ENCODE measurements around the gene SLC43A3.

The SLC43A3 gene

DNA sequence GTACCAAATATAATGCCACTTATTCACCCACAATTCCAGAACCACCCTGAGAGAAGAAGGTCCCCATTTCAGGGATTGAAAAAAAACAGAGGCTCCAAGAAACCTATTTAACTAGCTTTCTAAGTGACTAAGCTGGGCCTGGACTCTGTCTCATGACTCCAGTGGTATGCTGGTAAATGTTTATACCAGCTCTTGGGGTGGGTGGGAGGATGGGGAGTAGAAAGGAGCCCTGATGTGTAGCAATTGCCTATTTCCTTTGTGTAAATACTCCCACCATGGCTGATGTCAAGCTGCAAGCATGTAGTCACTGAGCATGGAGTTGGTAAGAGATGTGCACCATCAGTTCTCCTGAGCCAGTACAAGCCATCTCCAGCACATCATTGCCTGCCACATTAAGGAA lies 48.7 kb downstream of the SLC43A3 start:
- Histone ChIP-seq H3K4me3 (ENCODE audit: low read depth, low read length) (no peak overlapping the region), H3K9me3 (ENCODE audit: severe bottlenecking) (no peaks in the 10 kb centered on the region), H3K27ac (no peak overlapping the region), H3K36me3 (no peaks in the 10 kb centered on the region), H3K27me3 (ENCODE audit: insufficient read depth, low read depth, severe bottlenecking) (peaks cover 74% of the 10 kb centered on the region)
- TF ChIP-seq, protein P1, sequence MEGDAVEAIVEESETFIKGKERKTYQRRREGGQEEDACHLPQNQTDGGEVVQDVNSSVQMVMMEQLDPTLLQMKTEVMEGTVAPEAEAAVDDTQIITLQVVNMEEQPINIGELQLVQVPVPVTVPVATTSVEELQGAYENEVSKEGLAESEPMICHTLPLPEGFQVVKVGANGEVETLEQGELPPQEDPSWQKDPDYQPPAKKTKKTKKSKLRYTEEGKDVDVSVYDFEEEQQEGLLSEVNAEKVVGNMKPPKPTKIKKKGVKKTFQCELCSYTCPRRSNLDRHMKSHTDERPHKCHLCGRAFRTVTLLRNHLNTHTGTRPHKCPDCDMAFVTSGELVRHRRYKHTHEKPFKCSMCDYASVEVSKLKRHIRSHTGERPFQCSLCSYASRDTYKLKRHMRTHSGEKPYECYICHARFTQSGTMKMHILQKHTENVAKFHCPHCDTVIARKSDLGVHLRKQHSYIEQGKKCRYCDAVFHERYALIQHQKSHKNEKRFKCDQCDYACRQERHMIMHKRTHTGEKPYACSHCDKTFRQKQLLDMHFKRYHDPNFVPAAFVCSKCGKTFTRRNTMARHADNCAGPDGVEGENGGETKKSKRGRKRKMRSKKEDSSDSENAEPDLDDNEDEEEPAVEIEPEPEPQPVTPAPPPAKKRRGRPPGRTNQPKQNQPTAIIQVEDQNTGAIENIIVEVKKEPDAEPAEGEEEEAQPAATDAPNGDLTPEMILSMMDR (IDR thresholded peaks at IDR 0.05; ENCODE audit: low read depth, low read length): no peak
- no peak for DNase-seq

DNA sequence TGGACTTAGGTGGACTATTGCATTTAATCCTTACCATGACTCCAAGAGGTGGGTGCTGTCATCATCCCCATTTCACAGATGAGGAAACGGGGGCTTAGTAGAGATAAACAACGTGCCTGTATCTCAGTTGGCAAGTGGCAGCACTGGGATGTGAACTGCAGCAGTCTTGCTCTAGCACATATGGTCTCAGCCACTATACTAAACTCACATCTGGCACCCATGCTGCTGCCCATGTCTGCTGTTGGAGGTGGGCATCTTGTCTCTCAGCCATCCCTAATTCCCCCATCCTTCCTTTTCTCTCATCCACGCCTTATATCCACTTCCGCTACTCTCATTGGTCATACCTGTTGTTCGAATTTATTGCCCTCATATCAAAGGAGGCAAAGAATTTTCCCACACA lies 49.8 kb downstream of the SLC43A3 start:
- Histone ChIP-seq H3K9me3 (ENCODE audit: severe bottlenecking) (no peaks in the 10 kb centered on the region), H3K36me3 (no peaks in the 10 kb centered on the region), H3K4me3 (ENCODE audit: low read depth, low read length) (no peak overlapping the region), H3K27ac (no peak overlapping the region), H3K27me3 (ENCODE audit: insufficient read depth, low read depth, severe bottlenecking) (peaks cover 75% of the 10 kb centered on the region)
- DNase-seq: no peak
- TF ChIP-seq, protein P1 (IDR thresholded peaks at IDR 0.05; ENCODE audit: low read depth, low read length): no peak

DNA sequence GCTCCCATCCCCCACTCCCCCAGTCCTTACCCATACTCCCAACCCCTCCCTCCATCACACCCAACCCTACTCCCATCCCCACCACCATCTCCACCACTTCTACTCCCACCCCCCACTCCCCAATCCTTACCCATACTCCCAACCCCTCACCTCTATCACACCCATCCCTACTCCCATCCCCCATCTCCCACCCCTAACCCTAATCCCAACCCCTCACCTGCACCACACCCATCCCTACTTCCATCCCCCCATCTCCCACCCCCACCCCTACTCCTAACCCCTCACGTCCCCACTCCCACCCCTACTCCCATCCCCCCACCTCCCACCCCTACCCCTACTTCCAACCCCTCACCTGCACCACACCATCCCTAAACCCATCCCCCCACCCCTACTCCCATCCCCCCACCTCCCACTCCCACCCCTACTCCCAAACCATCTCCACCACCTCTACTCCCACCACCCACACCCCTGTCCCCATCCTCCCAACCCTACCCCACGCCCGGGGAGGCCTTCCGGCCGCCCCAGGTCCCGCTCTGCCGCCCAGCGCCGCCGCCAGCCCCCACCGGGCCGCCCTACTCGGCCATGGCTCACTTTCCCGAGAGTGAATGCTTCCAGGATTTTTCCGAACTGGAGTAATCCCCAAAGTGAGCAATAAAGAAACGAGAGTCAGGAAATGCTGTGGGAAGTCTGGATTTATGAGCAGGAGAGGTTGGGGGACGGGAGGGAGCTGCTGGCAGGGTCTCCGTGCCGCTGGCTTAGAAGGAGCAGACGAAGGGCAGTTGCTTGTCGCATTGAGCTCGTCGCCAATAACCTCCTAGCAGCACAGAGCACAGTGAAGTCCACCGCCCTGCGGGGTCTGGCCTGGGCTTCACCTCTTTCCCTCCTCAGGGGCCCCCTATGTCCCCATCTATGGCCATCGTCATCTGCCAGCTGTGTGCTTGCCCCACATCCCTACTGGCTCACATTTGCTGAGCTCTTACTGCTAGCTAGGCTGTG lies 50.5 kb downstream of the SLC43A3 start:
- no peaks in the 10 kb centered on the region for H3K9me3 ChIP-seq (ENCODE audit: severe bottlenecking)
- no peak overlapping the region for H3K4me3 ChIP-seq (ENCODE audit: low read depth, low read length)
- H3K36me3 ChIP-seq: no peaks in the 10 kb centered on the region
- TF ChIP-seq, protein P1 (IDR thresholded peaks at IDR 0.05; ENCODE audit: low read depth, low read length): no peak
- DNase-seq: no peak
- H3K27ac ChIP-seq: no peak overlapping the region
- peaks cover 78% of the 10 kb centered on the region for H3K27me3 ChIP-seq (ENCODE audit: insufficient read depth, low read depth, severe bottlenecking)

DNA sequence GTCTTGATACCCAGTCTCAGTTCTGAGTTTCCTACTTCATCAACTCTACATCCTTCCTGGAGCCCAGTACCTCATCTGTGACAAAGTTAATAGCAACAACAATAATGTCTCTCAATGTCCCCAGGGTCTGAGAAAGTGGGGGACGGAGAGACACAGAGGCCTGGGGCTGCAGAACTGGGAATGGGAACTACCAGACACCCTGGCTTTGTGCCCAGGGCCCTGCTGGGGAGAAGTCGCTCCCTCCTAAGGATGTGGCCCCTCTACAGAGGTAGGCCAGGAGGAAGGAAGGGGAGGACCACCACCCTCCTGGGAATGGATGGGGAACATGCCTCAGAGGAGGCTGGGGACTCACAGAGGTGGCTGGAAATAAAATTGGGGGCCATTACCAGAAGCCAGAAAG lies 51.4 kb downstream of the SLC43A3 start:
- no peak overlapping the region for H3K4me3 ChIP-seq (ENCODE audit: low read depth, low read length)
- peaks cover 78% of the 10 kb centered on the region for H3K27me3 ChIP-seq (ENCODE audit: insufficient read depth, low read depth, severe bottlenecking)
- TF ChIP-seq, protein P1 (IDR thresholded peaks at IDR 0.05; ENCODE audit: low read depth, low read length): no peak
- no peak overlapping the region for H3K27ac ChIP-seq
- H3K36me3 ChIP-seq: no peaks in the 10 kb centered on the region
- no peak for DNase-seq
- H3K9me3 ChIP-seq (ENCODE audit: severe bottlenecking): no peaks in the 10 kb centered on the region

DNA sequence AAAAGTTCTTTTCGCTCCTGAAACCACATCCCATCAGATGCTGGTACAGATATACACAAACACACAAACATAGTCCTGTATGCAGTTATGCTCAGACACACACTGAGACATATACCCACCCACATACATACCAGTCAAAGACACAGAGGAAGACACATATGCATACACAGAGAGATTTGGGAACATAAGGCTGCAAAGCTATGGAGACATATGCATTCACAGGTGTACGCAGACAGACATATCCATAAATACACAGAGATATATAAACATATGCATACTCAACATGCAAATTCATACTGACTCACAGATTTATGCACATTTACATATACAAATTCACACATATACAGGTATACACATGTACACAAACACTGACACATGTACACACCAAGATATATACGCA lies 52.0 kb downstream of the SLC43A3 start:
- no peaks in the 10 kb centered on the region for H3K36me3 ChIP-seq
- no peaks in the 10 kb centered on the region for H3K9me3 ChIP-seq (ENCODE audit: severe bottlenecking)
- no peak overlapping the region for H3K27ac ChIP-seq
- peaks cover 78% of the 10 kb centered on the region for H3K27me3 ChIP-seq (ENCODE audit: insufficient read depth, low read depth, severe bottlenecking)
- TF ChIP-seq, protein P1 (IDR thresholded peaks at IDR 0.05; ENCODE audit: low read depth, low read length): no peak
- no peak for DNase-seq
- no peak overlapping the region for H3K4me3 ChIP-seq (ENCODE audit: low read depth, low read length)
